ENCODE results near the gene TRABD2A.

- TF ChIP-seq CTCF (optimal IDR thresholded peaks at IDR 0.05 in 1 of 3, IDR thresholded peaks at IDR 0.05 in 1 of 3, conservative IDR thresholded peaks at IDR 0.05 in 1 of 3; ENCODE audit: extremely low read depth in 1 of 3, insufficient read depth in 2 of 3, low read length in 3 of 3): no peak
- no peak for TF ChIP-seq EZH2 (IDR thresholded peaks at IDR 0.05; ENCODE audit: low read length)
These were observed 32.1 kb upstream of the TRABD2A start for GRCh38 chr2:84912984-84913383.

All from keratinocyte (primary cell).